H1 (cell line): Measurements from ENCODE around the gene PI16. TPM values are rescaled to one million over a fixed set of nuclear protein-coding genes. Genes with fewer than 3 reads are reported as not detected.

Source experiments
- KDM1A ChIP-seq: fragments of 200-600, 300-600 bp; sonication (generic); IDR thresholded peaks from 2 replicates; pipeline ENCODE4 v1.7.1; 2016; ENCODE audit warnings: mild to moderate bottlenecking, low read length, borderline replicate concordance
- KDM4A ChIP-seq: IDR thresholded peaks from one replicate; pipeline ENCODE4 v1.7.1; 2012; ENCODE audit warnings: low read depth, mild to moderate bottlenecking, moderate library complexity, low read length, inconsistent platforms; ENCODE audit not compliant: severe bottlenecking
- polyA plus RNA-seq, 7 experiments: library from polyadenylated mRNA; depleted of rRNA in 3 of 7; stranded (reverse) in 5 of 7; unstranded in 2 of 7; fragments of >200 nt in 5 of 7; fragments of 200-250 nt in 2 of 7; gene quantifications; 1 replicate in 5 of 7; 2 replicates in 1 of 7; 4 replicates in 1 of 7; pipeline versions ENCODE4 v1.2.1 to v1.2.3, GENCODE V29; 2011 to 2013; ENCODE audit warnings: missing spikeins in 2 of 7, mixed read lengths in 2 of 7
- total RNA-seq: library from RNA; stranded (reverse); fragmentation: NEBNext Ultra II Directional; extraction: Animal tissue kit (Norgen Biotek cat#: 25700); gene quantifications from 2 replicates; pipeline ENCODE4 v1.2.1, GENCODE V29; 2021
- TF ChIP-seq, protein P1 (sequence below): IDR thresholded peaks from 2 replicates; pipeline ENCODE4 v1.6.1; 2012; ENCODE audit warnings: low read length, inconsistent platforms

The PI16 gene
- total and polyA plus RNA-seq, 2 of the 8 experiments (the other 6 are each of a cell fraction or from before 2014, with no cell fraction given) = 0.05 TPM; not detected in 1

DNA sequence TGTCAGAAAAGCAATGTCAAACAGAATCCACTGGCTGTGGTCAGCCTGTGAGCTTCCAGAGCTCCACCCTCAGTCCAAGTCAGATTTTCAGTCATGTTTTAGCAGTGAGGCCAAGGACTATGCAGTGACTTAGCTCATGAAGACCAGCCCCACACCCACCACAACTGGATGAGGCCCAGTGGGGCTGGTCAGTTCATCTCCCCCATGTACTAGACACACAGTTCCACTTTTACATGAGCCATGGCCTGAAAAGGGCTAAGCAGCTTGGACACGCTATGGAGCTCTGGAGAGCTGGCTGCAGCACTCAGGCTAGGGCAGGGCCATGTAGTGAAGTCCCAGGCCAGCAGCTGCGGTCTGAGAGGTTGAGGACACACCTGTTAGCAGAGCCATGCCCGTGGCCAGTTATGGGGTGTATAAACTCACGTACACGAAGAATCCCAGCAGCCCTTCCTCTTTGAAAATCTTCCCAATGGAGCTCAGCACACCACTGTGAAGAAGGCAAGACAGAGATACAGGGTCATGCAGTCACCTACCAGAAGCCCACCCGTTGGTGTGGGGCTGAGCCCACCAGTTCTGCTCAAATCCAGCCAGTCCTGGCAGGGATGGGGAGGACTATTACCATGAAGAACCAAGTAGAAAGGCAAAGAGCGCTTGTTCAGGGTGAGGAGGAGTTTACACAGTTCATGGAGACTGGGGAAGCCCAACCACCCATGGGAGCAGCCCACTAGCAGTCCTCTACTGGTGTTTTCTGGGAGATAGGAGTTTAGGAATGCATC lies 20.9 kb downstream of the PI16 start (continued):
- no peak for TF ChIP-seq KDM4A
- TF ChIP-seq KDM1A = no peak
- TF ChIP-seq, protein P1, sequence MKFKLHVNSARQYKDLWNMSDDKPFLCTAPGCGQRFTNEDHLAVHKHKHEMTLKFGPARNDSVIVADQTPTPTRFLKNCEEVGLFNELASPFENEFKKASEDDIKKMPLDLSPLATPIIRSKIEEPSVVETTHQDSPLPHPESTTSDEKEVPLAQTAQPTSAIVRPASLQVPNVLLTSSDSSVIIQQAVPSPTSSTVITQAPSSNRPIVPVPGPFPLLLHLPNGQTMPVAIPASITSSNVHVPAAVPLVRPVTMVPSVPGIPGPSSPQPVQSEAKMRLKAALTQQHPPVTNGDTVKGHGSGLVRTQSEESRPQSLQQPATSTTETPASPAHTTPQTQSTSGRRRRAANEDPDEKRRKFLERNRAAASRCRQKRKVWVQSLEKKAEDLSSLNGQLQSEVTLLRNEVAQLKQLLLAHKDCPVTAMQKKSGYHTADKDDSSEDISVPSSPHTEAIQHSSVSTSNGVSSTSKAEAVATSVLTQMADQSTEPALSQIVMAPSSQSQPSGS = no peak
